ENCODE results near the gene PYHIN1. TPM values are rescaled to one million over a fixed set of nuclear protein-coding genes. Genes with fewer than 3 reads are reported as not detected.

PYHIN1 gene
- total and polyA plus RNA-seq, 2 experiments from 2014 or later, result not detected

GRCh38 chr1:158984386-158984785 is 53.0 kb downstream of the PYHIN1 start (continued):
- TF ChIP-seq ZNF462 (CRISPR knock-in tag; IDR thresholded peaks at IDR 0.05) (no peak), ZNF114 (CRISPR knock-in tag; IDR thresholded peaks at IDR 0.05) (no peak), POLR2AphosphoS5 (IDR thresholded peaks at IDR 0.05; ENCODE audit: low read depth) (no peak)

GRCh38 chr1:158989424-158989823 is 58.1 kb downstream of the PYHIN1 start:
- no peak overlapping the region for H3K4me3 Mint-ChIP-seq
- Histone ChIP-seq H3K79me2 (replicated peaks; ENCODE audit: insufficient read depth) (no peaks in the 10 kb centered on the region), H3F3A (replicated peaks; ENCODE audit: low read depth) (no peaks in the 10 kb centered on the region), H3K27me3 (ENCODE audit: insufficient read depth) (no peaks in the 10 kb centered on the region), H3K9me2 (ENCODE audit: insufficient read depth) (peaks cover 11% of the 10 kb centered on the region), H4K20me1 (replicated peaks; ENCODE audit: insufficient read depth) (no peaks in the 10 kb centered on the region), H3K4me3 (no peak overlapping the region), H3K36me3 (ENCODE audit: insufficient read depth) (no peaks in the 10 kb centered on the region), H2AFZ (no peak overlapping the region), H3K27ac (ENCODE audit: low read depth) (no peak overlapping the region), H3K4me2 (no peak overlapping the region), H3K4me1 (ENCODE audit: insufficient read depth) (no peaks in the 10 kb centered on the region)
- peaks cover under 1% of the 10 kb centered on the region; the same call in 1 of the 3 replicates for H3K9me3 Mint-ChIP-seq
- no peaks in the 10 kb centered on the region for H3K4me1 Mint-ChIP-seq
- H3K27me3 Mint-ChIP-seq (ENCODE audit: insufficient read depth, low read depth, poor library complexity), result no peaks in the 10 kb centered on the region
- no peak overlapping the region for H3K27ac Mint-ChIP-seq
- ATAC-seq, result no peak
- DNase-seq (ENCODE audit: low spot score), result no peak
- no peaks in the 10 kb centered on the region; the same call in 2 of the 3 replicates for H3K36me3 Mint-ChIP-seq (ENCODE audit: low read depth)
- TF ChIP-seq REST (IDR thresholded peaks at IDR 0.05; ENCODE audit: unreplicated experiment) (no peak), ZNF462 (CRISPR knock-in tag; IDR thresholded peaks at IDR 0.05) (no peak), ZNF114 (CRISPR knock-in tag; IDR thresholded peaks at IDR 0.05) (no peak), EZH2phosphoT487 (IDR thresholded peaks at IDR 0.05; ENCODE audit: unreplicated experiment) (no peak), CREB1 (CRISPR knock-in tag; IDR thresholded peaks at IDR 0.05; ENCODE audit: low read depth) (no peak)
